OCI-M2 (cell line): Measurements from ENCODE around the gene EPHA6.

Experiments used
- DNase-seq: peaks from one replicate; lab custom pipeline; 2025; ENCODE audit not compliant: unreplicated experiment; lab: John Stamatoyannopoulos, UW

The EPHA6 gene

DNA sequence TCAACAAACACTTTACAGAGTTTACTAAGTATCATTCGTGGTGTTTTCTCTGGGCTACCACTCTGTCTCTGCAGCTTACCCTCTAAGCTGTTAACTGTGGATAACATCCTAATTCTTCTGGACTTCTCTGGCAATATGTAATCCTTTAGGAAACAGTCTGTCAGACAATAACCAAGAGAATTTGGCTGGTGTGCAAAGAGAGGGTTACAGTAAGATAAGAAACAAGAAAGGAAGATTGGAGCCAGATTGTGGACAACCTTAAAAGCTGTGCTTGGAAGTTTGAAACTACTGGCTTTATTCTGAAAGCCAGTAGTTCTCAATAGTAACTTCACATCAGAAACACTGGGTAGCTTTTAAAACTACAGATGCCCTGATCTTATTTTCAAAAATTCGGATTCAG is 950.9 kb downstream of the EPHA6 start:
- DNase-seq: no peak

GRCh38 chr3:97772926-97773325 is 958.5 kb downstream of the EPHA6 start:
- DNase-seq: no peak

DNA sequence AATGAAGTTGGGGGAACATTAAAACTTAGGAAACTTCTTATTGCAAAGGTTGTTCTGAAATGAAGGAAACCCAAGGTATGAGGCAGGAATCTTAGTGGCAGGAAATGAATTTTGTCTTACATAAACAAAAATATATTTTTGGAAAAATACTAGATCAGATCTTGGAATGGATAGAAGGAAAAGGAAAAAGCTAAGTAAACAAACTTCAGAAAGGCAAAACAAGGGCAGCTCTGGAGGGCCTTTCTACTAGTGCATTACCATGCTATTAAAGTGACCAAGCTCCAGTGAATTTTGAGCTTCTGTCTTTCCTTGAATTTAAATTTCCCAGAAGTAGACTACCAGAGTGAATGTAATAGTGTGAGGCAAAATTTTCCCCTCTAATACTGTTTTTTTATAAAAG is 963.8 kb downstream of the EPHA6 start:
- no peak for DNase-seq

GRCh38 chr3:97793420-97794019 is 979.1 kb downstream of the EPHA6 start:
- no peak for DNase-seq

GRCh38 chr3:97795951-97796350 is 981.6 kb downstream of the EPHA6 start:
- no peak for DNase-seq
